ENCODE results near the gene ABCC8.

ABCC8 gene

GRCh38 chr11:17400048-17400775 lies 76.4 kb downstream of the ABCC8 start:
- peak; percentile 9 for FAIRE-seq
- no peak for TF ChIP-seq POLR2AphosphoS5 (IDR thresholded peaks at IDR 0.05; ENCODE audit: low read depth, low read length)
- TF ChIP-seq TAF1 (IDR thresholded peaks at IDR 0.05; ENCODE audit: borderline replicate concordance, low read depth, low read length), result no peak
- no peak for TF ChIP-seq POLR2A (IDR thresholded peaks at IDR 0.05; ENCODE audit: low read depth, low read length)
- DNase-seq (ENCODE audit: insufficient read length), result no peak

GRCh38 chr11:17399236-17399635 lies 77.4 kb downstream of the ABCC8 start:
- FAIRE-seq, result no peak
- TF ChIP-seq POLR2AphosphoS5 (IDR thresholded peaks at IDR 0.05; ENCODE audit: low read depth, low read length) (no peak), POLR2A (IDR thresholded peaks at IDR 0.05; ENCODE audit: low read depth, low read length) (no peak), TAF1 (IDR thresholded peaks at IDR 0.05; ENCODE audit: borderline replicate concordance, low read depth, low read length) (no peak)
- DNase-seq (ENCODE audit: insufficient read length), result no peak

GRCh38 chr11:17397311-17398002 lies 79.2 kb downstream of the ABCC8 start:
- no peak for FAIRE-seq

GRCh38 chr11:17396598-17397310 lies 79.9 kb downstream of the ABCC8 start:
- no peak for FAIRE-seq
- no peak for TF ChIP-seq POLR2A (IDR thresholded peaks at IDR 0.05; ENCODE audit: low read depth, low read length)
- no peak for TF ChIP-seq TAF1 (IDR thresholded peaks at IDR 0.05; ENCODE audit: borderline replicate concordance, low read depth, low read length)
- TF ChIP-seq POLR2AphosphoS5 (IDR thresholded peaks at IDR 0.05; ENCODE audit: low read depth, low read length), result no peak
- DNase-seq (ENCODE audit: insufficient read length), result no peak

More at GRCh38 chr11:17397311-17398002, 79.2 kb downstream of the ABCC8 start:
- TF ChIP-seq TAF1 (IDR thresholded peaks at IDR 0.05; ENCODE audit: borderline replicate concordance, low read depth, low read length), result no peak
- TF ChIP-seq POLR2AphosphoS5 (IDR thresholded peaks at IDR 0.05; ENCODE audit: low read depth, low read length), result no peak
- TF ChIP-seq POLR2A (IDR thresholded peaks at IDR 0.05; ENCODE audit: low read depth, low read length), result no peak
- DNase-seq (ENCODE audit: insufficient read length), result no peak

- DNase-seq (ENCODE audit: insufficient read length) (no peak), FAIRE-seq (no peak)
- TF ChIP-seq POLR2A (IDR thresholded peaks at IDR 0.05; ENCODE audit: low read depth, low read length) (no peak), TAF1 (IDR thresholded peaks at IDR 0.05; ENCODE audit: borderline replicate concordance, low read depth, low read length) (no peak), POLR2AphosphoS5 (IDR thresholded peaks at IDR 0.05; ENCODE audit: low read depth, low read length) (no peak)
Observed at GRCh38 chr11:17395978-17396377, 80.7 kb downstream of the ABCC8 start.

- no peak for DNase-seq (ENCODE audit: insufficient read length)
- no peak for FAIRE-seq
- TF ChIP-seq POLR2AphosphoS5 (IDR thresholded peaks at IDR 0.05; ENCODE audit: low read depth, low read length) (no peak), TAF1 (IDR thresholded peaks at IDR 0.05; ENCODE audit: borderline replicate concordance, low read depth, low read length) (no peak), POLR2A (IDR thresholded peaks at IDR 0.05; ENCODE audit: low read depth, low read length) (no peak)
Observed at GRCh38 chr11:17395554-17395961, 81.1 kb downstream of the ABCC8 start.

DNA sequence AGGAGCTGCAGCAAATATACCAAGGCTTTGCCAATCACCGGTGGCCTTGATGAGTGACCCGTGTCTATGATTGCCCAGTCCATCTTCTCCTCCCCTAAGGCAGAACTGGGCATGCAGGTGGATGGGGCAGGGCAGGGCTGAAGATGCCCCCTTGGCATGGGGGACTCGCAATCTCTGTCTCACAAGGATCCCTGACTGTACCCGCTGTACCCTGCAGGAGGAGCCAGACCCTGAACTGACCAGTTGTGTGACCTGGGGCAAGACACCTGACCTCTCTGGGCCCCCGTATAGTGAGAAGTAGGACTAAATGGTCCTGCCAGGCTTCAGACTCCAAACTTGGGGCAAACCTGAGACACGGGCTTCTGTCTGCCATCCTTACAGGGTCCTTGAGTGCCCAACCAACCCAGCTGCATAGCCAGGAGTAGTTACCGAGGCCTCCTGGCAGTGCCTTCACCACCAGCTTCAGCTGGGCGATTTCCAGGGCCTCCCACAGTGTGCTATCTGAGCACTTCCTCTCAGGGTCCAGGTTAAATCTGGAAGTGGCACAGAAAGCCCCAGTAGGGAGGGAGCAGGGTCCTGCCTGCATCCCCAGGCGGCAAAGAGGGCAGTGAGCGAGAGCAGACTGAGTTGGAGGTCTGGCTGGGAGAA lies 81.8 kb downstream of the ABCC8 start:
- DNase-seq (ENCODE audit: insufficient read length) (no peak), FAIRE-seq (no peak)
- TF ChIP-seq POLR2AphosphoS5 (IDR thresholded peaks at IDR 0.05; ENCODE audit: low read depth, low read length) (no peak), POLR2A (IDR thresholded peaks at IDR 0.05; ENCODE audit: low read depth, low read length) (no peak), TAF1 (IDR thresholded peaks at IDR 0.05; ENCODE audit: borderline replicate concordance, low read depth, low read length) (no peak)

GRCh38 chr11:17393472-17393871 lies 83.2 kb downstream of the ABCC8 start:
- no peak for FAIRE-seq
- no peak for DNase-seq (ENCODE audit: insufficient read length)
- no peak for TF ChIP-seq TAF1 (IDR thresholded peaks at IDR 0.05; ENCODE audit: borderline replicate concordance, low read depth, low read length)
- no peak for TF ChIP-seq POLR2AphosphoS5 (IDR thresholded peaks at IDR 0.05; ENCODE audit: low read depth, low read length)
- no peak for TF ChIP-seq POLR2A (IDR thresholded peaks at IDR 0.05; ENCODE audit: low read depth, low read length)

GRCh38 chr11:17392872-17393271 lies 83.8 kb downstream of the ABCC8 start:
- TF ChIP-seq TAF1 (IDR thresholded peaks at IDR 0.05; ENCODE audit: borderline replicate concordance, low read depth, low read length) (no peak), POLR2A (IDR thresholded peaks at IDR 0.05; ENCODE audit: low read depth, low read length) (no peak), POLR2AphosphoS5 (IDR thresholded peaks at IDR 0.05; ENCODE audit: low read depth, low read length) (no peak)

GRCh38 chr11:17391493-17392355 lies 84.9 kb downstream of the ABCC8 start:
- FAIRE-seq (peak; percentile 61), DNase-seq (ENCODE audit: insufficient read length) (no peak)
- TF ChIP-seq TAF1 (IDR thresholded peaks at IDR 0.05; ENCODE audit: borderline replicate concordance, low read depth, low read length) (no peak), POLR2AphosphoS5 (IDR thresholded peaks at IDR 0.05; ENCODE audit: low read depth, low read length) (no peak), POLR2A (IDR thresholded peaks at IDR 0.05; ENCODE audit: low read depth, low read length) (no peak)

More at GRCh38 chr11:17392872-17393271, 83.8 kb downstream of the ABCC8 start:
- DNase-seq (ENCODE audit: insufficient read length) (no peak), FAIRE-seq (no peak)

Measured in GM12892 (cell line).